Measurements from ENCODE around the gene TMEM116.

DNA sequence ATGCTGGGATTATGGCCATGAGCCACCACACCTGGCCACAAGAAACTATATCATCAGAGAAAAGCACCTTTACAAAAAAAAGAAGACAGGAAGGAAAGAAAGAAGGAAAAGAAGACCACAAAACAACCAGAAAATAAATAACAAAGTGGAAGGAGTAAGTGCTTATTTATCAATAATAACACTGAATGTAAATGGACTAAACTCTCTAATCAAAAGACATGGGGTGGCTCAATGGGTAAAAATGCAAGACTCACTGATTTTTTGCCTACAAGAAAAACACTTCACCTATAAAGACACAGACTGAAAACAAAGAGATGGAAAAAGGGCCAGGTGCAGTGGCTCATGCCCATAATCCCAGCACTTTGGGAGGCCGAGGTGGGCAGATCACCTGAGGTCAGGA, 105.2 kb downstream of the TMEM116 start:
- TF ChIP-seq POLR2AphosphoS5 (IDR thresholded peaks at IDR 0.05; ENCODE audit: borderline replicate concordance, low read depth, low read length) (no peak), EZH2 (IDR thresholded peaks at IDR 0.05) (no peak)

Data from SK-N-MC (cell line).